ENCODE results near the gene FHAD1. TPM values are rescaled to one million over a fixed set of nuclear protein-coding genes. Genes with fewer than 3 reads are reported as not detected.

Gene FHAD1
- total and polyA plus RNA-seq, 2 donors (not counting 3 experiments of a cell fraction or from before 2014, with no cell fraction given), result 0.04 to 0.69 TPM

DNA sequence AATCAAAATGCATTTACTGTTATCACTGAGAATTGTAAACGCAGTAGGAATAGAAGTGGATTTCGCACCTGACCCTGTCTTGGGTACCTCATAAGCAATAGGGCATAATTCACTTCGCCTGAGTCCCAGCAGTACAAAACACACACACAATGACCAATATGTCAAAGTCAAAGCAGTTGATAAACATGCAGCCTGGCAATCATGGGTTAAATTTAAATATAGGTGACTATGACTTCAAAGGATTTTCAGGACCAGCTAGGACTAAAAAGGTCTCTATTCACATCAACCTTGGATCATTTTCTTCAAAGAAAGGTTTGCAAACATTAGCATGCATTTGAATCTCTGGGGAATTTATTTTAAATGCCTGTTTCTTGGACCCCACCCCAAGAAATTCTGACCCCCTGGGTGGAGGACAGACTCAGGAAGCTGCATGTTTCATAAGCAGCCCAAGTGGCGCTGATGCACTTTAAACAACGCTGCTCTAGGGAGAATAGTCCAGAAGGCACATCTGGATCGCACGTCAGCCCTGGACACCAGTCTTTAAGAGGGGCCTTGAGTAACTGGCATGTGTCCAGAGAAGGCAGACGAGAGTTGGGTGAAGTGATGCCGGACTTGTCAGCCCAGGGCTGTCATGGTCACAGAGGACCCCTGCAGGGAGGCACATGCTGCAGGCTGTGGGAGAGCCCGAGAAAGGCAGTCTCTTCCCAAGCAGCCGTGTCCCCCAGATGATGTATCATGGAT lies 107.0 kb downstream of the FHAD1 start:
- Histone ChIP-seq H3K27ac (ENCODE audit: insufficient read depth, low read depth, low read length) (no peak overlapping the region), H3K9ac (replicated peaks; ENCODE audit: extremely low read depth, insufficient read depth, low read length) (no peak overlapping the region), H3K27me3 (ENCODE audit: control insufficient read depth in 2 of 2, insufficient read depth in 2 of 2, low read length in 2 of 2) (no peaks in the 10 kb centered on the region), H3K4me2 (ENCODE audit: insufficient read depth, low read length) (no peak overlapping the region), H2AFZ (ENCODE audit: low read depth, low read length) (no peak overlapping the region), H3K9me1 (replicated peaks; ENCODE audit: control insufficient read depth, extremely low read depth, insufficient read depth, low read length) (no peaks in the 10 kb centered on the region), H3K79me2 (ENCODE audit: control insufficient read depth, insufficient read depth, low read length) (no peaks in the 10 kb centered on the region), H3K9me3 (replicated peaks; ENCODE audit: control insufficient read depth, insufficient read depth, low read length) (no peaks in the 10 kb centered on the region), H3K4me1 (ENCODE audit: control insufficient read depth, extremely low read depth, insufficient read depth, low read length) (peaks cover 20% of the 10 kb centered on the region), H4K20me1 (replicated peaks; ENCODE audit: control insufficient read depth, extremely low read depth, insufficient read depth, low read length) (no peaks in the 10 kb centered on the region), H3K36me3 (ENCODE audit: control insufficient read depth in 2 of 2, extremely low read depth in 1 of 2, insufficient read depth in 2 of 2, low read length in 2 of 2) (no peaks in the 10 kb centered on the region), H3K4me3 (replicated peaks in 1 of 3; ENCODE audit: insufficient read depth in 1 of 3, low read depth in 1 of 3, low read length in 3 of 3) (no peak overlapping the region)
- dilution Hi-C loops (cut with MboI; ENCODE audit: extremely low pct_ligation_motif_present, low sequenced_read_pairs) (no loop called here), intact Hi-C loops (cut with micrococcal nuclease) (no loop called here)
- DNase-seq (ENCODE audit: low read depth, low spot score) (no peak), FAIRE-seq (no peak)
- TF ChIP-seq, protein P1, sequence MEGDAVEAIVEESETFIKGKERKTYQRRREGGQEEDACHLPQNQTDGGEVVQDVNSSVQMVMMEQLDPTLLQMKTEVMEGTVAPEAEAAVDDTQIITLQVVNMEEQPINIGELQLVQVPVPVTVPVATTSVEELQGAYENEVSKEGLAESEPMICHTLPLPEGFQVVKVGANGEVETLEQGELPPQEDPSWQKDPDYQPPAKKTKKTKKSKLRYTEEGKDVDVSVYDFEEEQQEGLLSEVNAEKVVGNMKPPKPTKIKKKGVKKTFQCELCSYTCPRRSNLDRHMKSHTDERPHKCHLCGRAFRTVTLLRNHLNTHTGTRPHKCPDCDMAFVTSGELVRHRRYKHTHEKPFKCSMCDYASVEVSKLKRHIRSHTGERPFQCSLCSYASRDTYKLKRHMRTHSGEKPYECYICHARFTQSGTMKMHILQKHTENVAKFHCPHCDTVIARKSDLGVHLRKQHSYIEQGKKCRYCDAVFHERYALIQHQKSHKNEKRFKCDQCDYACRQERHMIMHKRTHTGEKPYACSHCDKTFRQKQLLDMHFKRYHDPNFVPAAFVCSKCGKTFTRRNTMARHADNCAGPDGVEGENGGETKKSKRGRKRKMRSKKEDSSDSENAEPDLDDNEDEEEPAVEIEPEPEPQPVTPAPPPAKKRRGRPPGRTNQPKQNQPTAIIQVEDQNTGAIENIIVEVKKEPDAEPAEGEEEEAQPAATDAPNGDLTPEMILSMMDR (IDR thresholded peaks at IDR 0.05; ENCODE audit: extremely low read depth in 1 of 2, insufficient read depth in 1 of 2, low read depth in 1 of 2, low read length in 2 of 2), result no peak
- no peak for TF ChIP-seq GATA2 (IDR thresholded peaks at IDR 0.05; ENCODE audit: insufficient read depth, insufficient read length, low read depth, low read length)
- ChIA-PET POLR2A (no interaction called here), CTCF (interaction anchor here (1.4 to 2.1 kb wide), 2 partner anchors 30 to 65 kb away, joined by 3 to 8 read pairs; no protein-coding TSS in a partner anchor)
- BruUV-seq (replicated peaks), result no TSS peak

DNA sequence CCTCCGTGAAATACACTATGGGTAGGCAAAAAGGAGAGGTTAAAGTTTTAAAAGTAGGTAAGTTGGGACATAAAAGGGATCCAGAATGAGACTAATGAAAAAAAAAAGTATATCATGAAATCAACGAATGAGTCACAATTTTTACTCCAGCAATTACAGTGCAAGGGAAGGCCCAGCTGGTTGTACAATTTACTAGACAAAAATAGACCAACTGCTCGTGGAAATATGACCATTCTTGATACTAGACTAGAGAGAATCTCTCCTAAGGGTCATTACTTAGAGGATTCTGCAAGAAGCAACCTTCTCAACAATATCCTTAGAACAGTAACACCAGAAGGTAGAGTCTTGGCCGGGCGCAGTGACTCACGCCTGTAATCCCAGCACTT lies 107.5 kb downstream of the FHAD1 start:
- Histone ChIP-seq H3K27me3 (ENCODE audit: control insufficient read depth in 2 of 2, insufficient read depth in 2 of 2, low read length in 2 of 2) (no peaks in the 10 kb centered on the region), H3K4me2 (ENCODE audit: insufficient read depth, low read length) (no peak overlapping the region), H3K9me3 (replicated peaks; ENCODE audit: control insufficient read depth, insufficient read depth, low read length) (no peaks in the 10 kb centered on the region), H3K79me2 (ENCODE audit: control insufficient read depth, insufficient read depth, low read length) (no peaks in the 10 kb centered on the region), H3K4me3 (replicated peaks in 1 of 3; ENCODE audit: insufficient read depth in 1 of 3, low read depth in 1 of 3, low read length in 3 of 3) (no peak overlapping the region), H4K20me1 (replicated peaks; ENCODE audit: control insufficient read depth, extremely low read depth, insufficient read depth, low read length) (no peaks in the 10 kb centered on the region), H3K36me3 (ENCODE audit: control insufficient read depth in 2 of 2, extremely low read depth in 1 of 2, insufficient read depth in 2 of 2, low read length in 2 of 2) (no peaks in the 10 kb centered on the region), H3K27ac (ENCODE audit: insufficient read depth, low read depth, low read length) (no peak overlapping the region), H3K4me1 (ENCODE audit: control insufficient read depth, extremely low read depth, insufficient read depth, low read length) (peaks cover 20% of the 10 kb centered on the region), H3K9me1 (replicated peaks; ENCODE audit: control insufficient read depth, extremely low read depth, insufficient read depth, low read length) (no peaks in the 10 kb centered on the region), H2AFZ (ENCODE audit: low read depth, low read length) (no peak overlapping the region), H3K9ac (replicated peaks; ENCODE audit: extremely low read depth, insufficient read depth, low read length) (no peak overlapping the region)
- peak; percentile 24 for TF ChIP-seq FOS (IDR thresholded peaks at IDR 0.05; ENCODE audit: borderline replicate concordance, insufficient read depth, low read length)
- TF ChIP-seq, protein P2, sequence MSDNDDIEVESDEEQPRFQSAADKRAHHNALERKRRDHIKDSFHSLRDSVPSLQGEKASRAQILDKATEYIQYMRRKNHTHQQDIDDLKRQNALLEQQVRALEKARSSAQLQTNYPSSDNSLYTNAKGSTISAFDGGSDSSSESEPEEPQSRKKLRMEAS (IDR thresholded peaks at IDR 0.05; ENCODE audit: insufficient read depth, insufficient read length), result no peak
- POLR2A ChIA-PET, result no interaction called here
- FAIRE-seq (peak; percentile 42), DNase-seq (ENCODE audit: low read depth, low spot score) (no peak)
- no TSS peak for BruUV-seq (replicated peaks)
- CTCF ChIA-PET, result interaction anchor here (1.4 to 2.1 kb wide), 2 partner anchors 31 to 65 kb away, joined by 3 to 8 read pairs; no protein-coding TSS in a partner anchor
- dilution Hi-C loops (cut with MboI; ENCODE audit: extremely low pct_ligation_motif_present, low sequenced_read_pairs) (no loop called here), intact Hi-C loops (cut with micrococcal nuclease) (no loop called here)

Data from endothelial cell of umbilical vein (primary cell).